A549 (cell line): ENCODE measurements around the gene NLN. TPM values are rescaled to one million over a fixed set of nuclear protein-coding genes. Genes with fewer than 3 reads are reported as not detected.

Experiments used
- ATAC-seq, 2 experiments: fragments of 200-7000 bp in 1 of 2; fragments of >200 bp in 1 of 2; cut with Nextera tagmentation in 1 of 2; cut with Tn5 transposase in 1 of 2; 3 replicates each; pipeline versions ENCODE4 v1.8.0 to v1.9.1; 2018 to 2020; ENCODE audit warnings: mild to moderate bottlenecking in 1 of 2, moderate library complexity in 1 of 2
- CTCF ChIA-PET: fragments of 300-600 bp; sonication (Branson Sonifier 250); formaldehyde crosslinking; extraction: SDS; loops from one replicate; lab custom pipeline; 2021; ENCODE audit warnings: antibody characterized with exemption, inconsistent platforms; lab: Yijun Ruan, JAX
- POLR2A ChIA-PET: fragments of 350-600 bp; formaldehyde crosslinking; extraction: SDS; loops from one replicate; lab custom pipeline; 2021; ENCODE audit warnings: antibody characterized with exemption, inconsistent platforms; lab: Yijun Ruan, JAX
- DNase-seq, 2 experiments: peaks; one replicate each; pipeline versions ENCODE4 v3.0.0 to v3.0.0-alpha.2; 2011 to 2016; ENCODE audit warnings: low read depth in 1 of 2, low spot score in 1 of 2
- FAIRE-seq: peaks from 2 replicates; lab custom pipeline; 2011; peaks lifted over from hg19 to GRCh38; lab: Jason Lieb, UNC
- H3K27ac ChIP-seq, 2 experiments: fragments of >200 bp; sonication (Bioruptor Twin); formaldehyde crosslinking; 3 replicates each; pipeline ENCODE4 v1.5.1; 2016 to 2017
- H3K4me1 ChIP-seq: fragments of >200 bp; sonication (Bioruptor Twin); formaldehyde crosslinking; 3 replicates; pipeline ENCODE4 v1.6.1; 2016
- H3K4me2 ChIP-seq: fragments of >200 bp; sonication (Bioruptor Twin); formaldehyde crosslinking; 3 replicates; pipeline ENCODE4 v1.6.1; 2016
- H3K4me3 ChIP-seq: fragments of >200 bp; sonication (Bioruptor Twin); formaldehyde crosslinking; 3 replicates; pipeline ENCODE4 v1.5.1; 2016
- H3K9me3 ChIP-seq: fragments of >200 bp; sonication (Bioruptor Twin); formaldehyde crosslinking; 3 replicates; pipeline ENCODE4 v1.6.1; 2016
- CEBPB ChIP-seq, 2 experiments: fragments of >200 bp in 1 of 2; sonication (Bioruptor Twin) in 1 of 2; formaldehyde crosslinking in 1 of 2; IDR thresholded peaks; 2 replicates each; pipeline ENCODE4 v1.6.1; 2012 to 2016
- CHD2 ChIP-seq: fragments of 150-350 bp; IDR thresholded peaks from 2 replicates; pipeline ENCODE4 v1.6.1; 2014; ENCODE audit warnings: low read length; ENCODE audit not compliant: partially characterized antibody
- CHD4 ChIP-seq: fragments of 200-600 bp; sonication (generic); IDR thresholded peaks from 2 replicates; pipeline ENCODE4 v1.6.1; 2016; ENCODE audit warnings: antibody characterized with exemption, mild to moderate bottlenecking, borderline replicate concordance
- EP300 ChIP-seq, 2 experiments: fragments of >200 bp; sonication (Bioruptor Twin); formaldehyde crosslinking; IDR thresholded peaks; 2 replicates in 1 of 2; 3 replicates in 1 of 2; pipeline ENCODE4 v1.6.1; 2016 to 2017
- FOSL2 ChIP-seq, 2 experiments: fragments of 450-650 bp in 1 of 2; fragments of >200 bp in 1 of 2; sonication (Bioruptor Twin) in 1 of 2; formaldehyde crosslinking; IDR thresholded peaks; 2 replicates each; pipeline versions ENCODE4 v1.5.0 to v1.6.1; 2016 to 2020; ENCODE audit warnings: mild to moderate bottlenecking in 1 of 2, moderate library complexity in 1 of 2
- FOXS1 ChIP-seq: fragments of 250-450 bp; sonication (Bioruptor Pico); IDR thresholded peaks from 2 replicates; pipeline ENCODE4 v1.5.0; 2020; ENCODE audit warnings: mild to moderate bottlenecking, moderate library complexity
- GATA3 ChIP-seq: IDR thresholded peaks from 2 replicates; pipeline ENCODE4 v1.6.1; 2012; ENCODE audit warnings: borderline replicate concordance
- HEYL ChIP-seq: fragments of 250-450 bp; sonication (Bioruptor Pico); IDR thresholded peaks from 2 replicates; pipeline ENCODE4 v1.8.0; 2021; ENCODE audit warnings: mild to moderate bottlenecking, moderate library complexity
- HOXA7 ChIP-seq: fragments of 250-450 bp; sonication (Bioruptor Pico); IDR thresholded peaks from 2 replicates; pipeline ENCODE4 v1.5.0; 2020; ENCODE audit warnings: mild to moderate bottlenecking, moderate library complexity
- JUN ChIP-seq, 2 experiments: fragments of >200 bp; sonication (Bioruptor Twin); formaldehyde crosslinking; IDR thresholded peaks; 2 replicates in 1 of 2; 3 replicates in 1 of 2; pipeline ENCODE4 v1.6.1; 2016 to 2017
- JUNB ChIP-seq: fragments of >200 bp; sonication (Bioruptor Twin); formaldehyde crosslinking; IDR thresholded peaks from 2 replicates; pipeline ENCODE4 v1.6.1; 2016
- KDM1A ChIP-seq: fragments of 200-600 bp; sonication (generic); IDR thresholded peaks from 2 replicates; pipeline ENCODE4 v1.6.1; 2016; ENCODE audit warnings: low read depth, mild to moderate bottlenecking
- PHF8 ChIP-seq: fragments of 200-600 bp; sonication (generic); IDR thresholded peaks from 2 replicates; pipeline ENCODE4 v1.6.1; 2016; ENCODE audit warnings: low read depth, mild to moderate bottlenecking, antibody characterized with exemption, moderate library complexity, borderline replicate concordance
- POLR2AphosphoS2 ChIP-seq: conservative IDR thresholded peaks from 2 replicates; pipeline ENCODE4 v1.6.1; 2012; ENCODE audit warnings: low read length, improper control_type of control experiment, inconsistent platforms
- RCOR1 ChIP-seq: fragments of 150-350 bp; IDR thresholded peaks from 2 replicates; pipeline ENCODE4 v1.6.1; 2014; ENCODE audit warnings: antibody characterized with exemption, low read length, low read depth
- RNF2 ChIP-seq: fragments of 200-600 bp; sonication (generic); IDR thresholded peaks from 2 replicates; pipeline ENCODE4 v1.6.1; 2016; ENCODE audit warnings: low read depth, mild to moderate bottlenecking, antibody characterized with exemption, moderate library complexity, borderline replicate concordance
- SMC3 ChIP-seq: fragments of >200 bp; sonication (Bioruptor Twin); formaldehyde crosslinking; IDR thresholded peaks from 3 replicates; pipeline ENCODE4 v1.6.1; 2018; ENCODE audit warnings: inconsistent platforms
- WGBS: methylation state at CpG from one replicate; pipeline ENCODE4 v1.1.6; 2017; ENCODE audit errors: missing lambda C conversion rate; 5-methylcytosine and 5-hydroxymethylcytosine counted together
- polyA plus RNA-seq, 4 experiments: library from polyadenylated mRNA; depleted of rRNA in 3 of 4; stranded (reverse); fragments of >200 nt; fragmentation: RNase III in 1 of 4; extraction: RNeasy Plus Mini Kit Qiagen cat#74134 plus additional on column Dnase treatment in 1 of 4; gene quantifications; 2 replicates in 3 of 4; 3 replicates in 1 of 4; pipeline ENCODE4 v1.2.3, GENCODE V29; 2011 to 2017
- TF ChIP-seq, protein P1 (sequence below): fragments of >200 bp; sonication (Bioruptor Twin); formaldehyde crosslinking; IDR thresholded peaks from 3 replicates; pipeline ENCODE4 v1.5.1; 2016
- TF ChIP-seq, protein P2 (sequence below): fragments of >200 bp; sonication (Bioruptor Twin); formaldehyde crosslinking; IDR thresholded peaks from 2 replicates; pipeline ENCODE4 v1.6.1; 2016
- TF ChIP-seq, protein P3 (sequence below): IDR thresholded peaks from 2 replicates; pipeline ENCODE4 v1.6.1; 2012
- TF ChIP-seq, protein P4 (sequence below): fragments of 250-450 bp; sonication (Bioruptor Pico); IDR thresholded peaks from 2 replicates; pipeline ENCODE4 v1.5.0; 2021; ENCODE audit warnings: mild to moderate bottlenecking, moderate library complexity, borderline replicate concordance
- TF ChIP-seq, protein P5 (sequence below): fragments of 150-350 bp; IDR thresholded peaks from 2 replicates; pipeline ENCODE4 v1.6.1; 2014; ENCODE audit warnings: low read depth, mild to moderate bottlenecking, low read length

Gene NLN
- polyA plus RNA-seq, 2 of the 4 experiments (the other 2 are of a cell fraction), result 69.3 to 88.9 TPM

DNA sequence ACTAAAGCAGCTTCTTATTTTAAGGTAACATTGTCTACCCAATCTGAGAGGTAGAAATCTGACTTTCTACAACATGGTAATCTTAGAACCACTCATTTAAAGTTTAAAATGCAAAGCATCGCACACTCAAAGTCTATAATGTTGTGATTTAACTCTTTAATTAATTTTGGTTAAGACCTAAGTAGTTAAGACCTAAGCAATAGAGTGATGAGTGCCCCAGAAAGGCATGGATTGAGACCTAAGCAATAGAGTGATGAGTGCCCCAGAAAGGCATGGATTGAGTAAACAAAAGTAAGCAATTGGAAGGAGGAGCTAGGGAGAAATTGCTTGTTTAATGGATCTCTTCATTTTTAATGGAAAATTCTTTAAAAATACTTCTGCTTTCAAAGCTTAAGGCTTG is 86.8 kb downstream of the NLN start:
- WGBS, result 91% methylated on average over 1 of the region's 1 CpG
- POLR2A ChIA-PET, result interaction anchor here (0.6 kb wide), 1 partner anchor 52 kb away, joined by 3 read pairs; no protein-coding TSS in a partner anchor
- Histone ChIP-seq H3K4me1 (peaks cover 44% of the 10 kb centered on the region), H3K27ac (no peak overlapping the region), H3K9me3 (no peaks in the 10 kb centered on the region), H3K4me3 (no peak overlapping the region), H3K4me2 (no peak overlapping the region)
- TF ChIP-seq KDM1A (no peak), FOXS1 (CRISPR knock-in tag) (peak; percentile 31; the same call in 1 of the 2 replicates)
- no peak for FAIRE-seq
- ATAC-seq, result peak in 1 of 2 experiments; percentile 43; a peak in 1 of 6 replicates
- peak in 1 of 2 experiments; percentile 16 for DNase-seq
- CTCF ChIA-PET, result no interaction called here

DNA sequence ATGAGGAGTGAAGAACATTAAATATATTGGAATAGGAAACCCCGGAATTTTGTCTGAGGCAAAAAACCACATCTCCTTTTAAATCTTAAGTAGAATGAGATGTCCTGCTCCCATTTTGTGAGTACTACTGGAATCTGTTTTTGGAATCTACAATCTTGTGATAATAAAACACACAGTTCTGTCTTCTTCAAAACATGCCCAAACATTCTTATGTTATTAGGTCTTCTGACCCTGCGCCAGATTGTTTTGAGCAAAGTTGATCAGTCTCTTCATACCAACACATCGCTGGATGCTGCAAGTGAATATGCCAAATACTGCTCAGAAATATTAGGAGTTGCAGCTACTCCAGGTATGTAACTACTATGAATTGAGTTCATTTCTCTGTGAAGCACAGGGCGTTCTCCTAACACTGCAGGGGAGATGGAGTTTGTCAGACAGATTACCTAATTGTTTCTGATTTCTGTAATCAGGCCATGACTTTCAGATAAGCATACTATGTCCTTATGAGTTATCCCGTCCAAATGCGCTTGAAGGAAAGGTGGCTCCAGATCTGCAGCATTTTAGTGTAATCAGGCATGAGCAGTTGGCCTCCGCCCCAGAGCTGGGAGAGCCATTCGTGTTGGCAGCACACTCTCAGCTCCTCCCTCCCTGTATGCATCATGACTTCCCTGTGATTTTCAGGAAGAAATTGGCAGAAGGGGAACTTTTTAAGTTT is 88.0 kb downstream of the NLN start:
- TF ChIP-seq, protein P1, sequence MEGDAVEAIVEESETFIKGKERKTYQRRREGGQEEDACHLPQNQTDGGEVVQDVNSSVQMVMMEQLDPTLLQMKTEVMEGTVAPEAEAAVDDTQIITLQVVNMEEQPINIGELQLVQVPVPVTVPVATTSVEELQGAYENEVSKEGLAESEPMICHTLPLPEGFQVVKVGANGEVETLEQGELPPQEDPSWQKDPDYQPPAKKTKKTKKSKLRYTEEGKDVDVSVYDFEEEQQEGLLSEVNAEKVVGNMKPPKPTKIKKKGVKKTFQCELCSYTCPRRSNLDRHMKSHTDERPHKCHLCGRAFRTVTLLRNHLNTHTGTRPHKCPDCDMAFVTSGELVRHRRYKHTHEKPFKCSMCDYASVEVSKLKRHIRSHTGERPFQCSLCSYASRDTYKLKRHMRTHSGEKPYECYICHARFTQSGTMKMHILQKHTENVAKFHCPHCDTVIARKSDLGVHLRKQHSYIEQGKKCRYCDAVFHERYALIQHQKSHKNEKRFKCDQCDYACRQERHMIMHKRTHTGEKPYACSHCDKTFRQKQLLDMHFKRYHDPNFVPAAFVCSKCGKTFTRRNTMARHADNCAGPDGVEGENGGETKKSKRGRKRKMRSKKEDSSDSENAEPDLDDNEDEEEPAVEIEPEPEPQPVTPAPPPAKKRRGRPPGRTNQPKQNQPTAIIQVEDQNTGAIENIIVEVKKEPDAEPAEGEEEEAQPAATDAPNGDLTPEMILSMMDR, result no peak
- TF ChIP-seq EP300 (IDR thresholded peaks at IDR 0.05) (no peak), GATA3 (no peak), CHD4 (no peak), JUNB (no peak), CHD2 (no peak)
- TF ChIP-seq, protein P2, sequence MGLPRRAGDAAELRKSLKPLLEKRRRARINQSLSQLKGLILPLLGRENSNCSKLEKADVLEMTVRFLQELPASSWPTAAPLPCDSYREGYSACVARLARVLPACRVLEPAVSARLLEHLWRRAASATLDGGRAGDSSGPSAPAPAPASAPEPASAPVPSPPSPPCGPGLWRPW, result no peak
- H3K27ac ChIP-seq, result no peak overlapping the region; a peak in 1 of 6 replicates
- no peak overlapping the region for H3K4me2 ChIP-seq
- H3K4me3 ChIP-seq, result no peak overlapping the region
- POLR2A ChIA-PET, result no interaction called here
- ATAC-seq (peak in 1 of 2 experiments; percentile 45; a peak in 1 of 6 replicates), FAIRE-seq (no peak), DNase-seq (peak in 1 of 2 experiments; percentile 6)
- H3K9me3 ChIP-seq, result no peaks in the 10 kb centered on the region
- H3K4me1 ChIP-seq, result peaks cover 44% of the 10 kb centered on the region
- 93% methylated on average over 8 of the region's 8 CpGs for WGBS
- CTCF ChIA-PET, result no interaction called here

DNA sequence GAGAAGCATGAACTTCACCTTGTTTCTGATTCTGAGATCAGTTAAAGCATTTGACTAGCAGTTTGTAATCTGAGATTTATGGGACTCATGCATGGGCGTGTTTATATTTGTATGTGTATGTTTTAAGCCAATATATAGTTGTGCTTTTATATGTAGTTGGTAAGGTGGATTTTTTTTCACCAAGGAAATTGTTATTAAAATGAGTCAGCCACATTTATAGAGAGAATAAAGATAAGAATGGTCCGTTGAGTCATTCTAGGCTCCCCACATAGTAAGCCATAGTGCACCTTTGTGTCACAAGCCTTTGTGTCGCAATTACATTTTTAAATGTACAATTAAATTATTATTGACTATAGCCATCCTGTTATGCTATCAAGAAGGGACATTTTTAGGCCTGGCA is 89.0 kb downstream of the NLN start:
- H3K9me3 ChIP-seq, result no peaks in the 10 kb centered on the region
- DNase-seq (peak in 1 of 2 experiments; percentile 17), ATAC-seq (peak; percentile 62; a peak in 3 of 6 replicates), FAIRE-seq (no peak)
- peak overlapping the region; percentile 36 to 65; a peak in 4 of 6 replicates for H3K27ac ChIP-seq
- peaks cover 44% of the 10 kb centered on the region for H3K4me1 ChIP-seq
- WGBS, result 51% methylated on average over 3 of the region's 3 CpGs
- CTCF ChIA-PET, result interaction anchor here (1.3 kb wide), 1 partner anchor 10 kb away, joined by 4 read pairs; no protein-coding TSS in a partner anchor
- TF ChIP-seq SMC3 (no peak), FOSL2 (IDR thresholded peaks at IDR 0.05) (peak; percentile 50), FOSL2 (CRISPR knock-in tag; IDR thresholded peaks at IDR 0.05) (peak; percentile 50), HEYL (no peak), JUNB (peak; percentile 61), CEBPB (IDR thresholded peaks at IDR 0.05) (peak; percentile 58 to 82; a peak in 3 of 4 replicates), RNF2 (no peak)
- TF ChIP-seq, protein P3, sequence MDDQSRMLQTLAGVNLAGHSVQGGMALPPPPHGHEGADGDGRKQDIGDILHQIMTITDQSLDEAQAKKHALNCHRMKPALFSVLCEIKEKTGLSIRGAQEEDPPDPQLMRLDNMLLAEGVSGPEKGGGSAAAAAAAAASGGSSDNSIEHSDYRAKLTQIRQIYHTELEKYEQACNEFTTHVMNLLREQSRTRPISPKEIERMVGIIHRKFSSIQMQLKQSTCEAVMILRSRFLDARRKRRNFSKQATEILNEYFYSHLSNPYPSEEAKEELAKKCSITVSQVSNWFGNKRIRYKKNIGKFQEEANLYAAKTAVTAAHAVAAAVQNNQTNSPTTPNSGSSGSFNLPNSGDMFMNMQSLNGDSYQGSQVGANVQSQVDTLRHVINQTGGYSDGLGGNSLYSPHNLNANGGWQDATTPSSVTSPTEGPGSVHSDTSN, result no peak
- POLR2A ChIA-PET, result no interaction called here
- no peak overlapping the region for H3K4me3 ChIP-seq
- H3K4me2 ChIP-seq, result peak overlapping the region; percentile 34

DNA sequence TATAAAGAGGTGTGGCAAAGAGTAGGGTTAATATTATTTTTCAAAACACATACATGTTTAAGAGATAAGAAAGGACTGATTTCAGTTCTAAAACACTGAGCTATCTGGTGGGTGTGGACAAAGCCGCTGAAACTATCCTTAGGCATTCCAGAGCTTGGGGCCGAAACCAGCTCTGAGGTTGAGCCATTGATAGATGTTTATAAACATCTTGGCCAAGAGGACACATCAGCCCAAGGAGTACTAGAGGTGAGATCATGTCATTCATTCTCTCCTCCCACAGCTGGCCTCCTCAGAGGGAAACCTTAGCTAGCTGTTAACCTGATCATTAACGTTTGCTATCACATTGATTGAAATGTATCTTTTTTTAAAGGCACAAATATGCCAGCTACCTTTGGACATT is 89.9 kb downstream of the NLN start:
- WGBS, result 76% methylated on average over 3 of the region's 3 CpGs
- ATAC-seq (no peak), DNase-seq (no peak), FAIRE-seq (no peak)
- CTCF ChIA-PET, result interaction anchor here (1.3 kb wide), 1 partner anchor 9 kb away, joined by 4 read pairs; no protein-coding TSS in a partner anchor
- Histone ChIP-seq H3K4me1 (peaks cover 44% of the 10 kb centered on the region), H3K4me2 (no peak overlapping the region), H3K9me3 (no peaks in the 10 kb centered on the region), H3K4me3 (no peak overlapping the region), H3K27ac (no peak overlapping the region; a peak in 1 of 6 replicates)
- POLR2A ChIA-PET, result no interaction called here
- TF ChIP-seq, protein P4, sequence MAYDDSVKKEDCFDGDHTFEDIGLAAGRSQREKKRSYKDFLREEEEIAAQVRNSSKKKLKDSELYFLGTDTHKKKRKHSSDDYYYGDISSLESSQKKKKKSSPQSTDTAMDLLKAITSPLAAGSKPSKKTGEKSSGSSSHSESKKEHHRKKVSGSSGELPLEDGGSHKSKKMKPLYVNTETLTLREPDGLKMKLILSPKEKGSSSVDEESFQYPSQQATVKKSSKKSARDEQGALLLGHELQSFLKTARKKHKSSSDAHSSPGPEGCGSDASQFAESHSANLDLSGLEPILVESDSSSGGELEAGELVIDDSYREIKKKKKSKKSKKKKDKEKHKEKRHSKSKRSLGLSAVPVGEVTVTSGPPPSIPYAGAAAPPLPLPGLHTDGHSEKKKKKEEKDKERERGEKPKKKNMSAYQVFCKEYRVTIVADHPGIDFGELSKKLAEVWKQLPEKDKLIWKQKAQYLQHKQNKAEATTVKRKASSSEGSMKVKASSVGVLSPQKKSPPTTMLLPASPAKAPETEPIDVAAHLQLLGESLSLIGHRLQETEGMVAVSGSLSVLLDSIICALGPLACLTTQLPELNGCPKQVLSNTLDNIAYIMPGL, result no peak
- no peak for TF ChIP-seq PHF8
- TF ChIP-seq CHD2, result no peak
- no peak for TF ChIP-seq RCOR1
- TF ChIP-seq, protein P5, sequence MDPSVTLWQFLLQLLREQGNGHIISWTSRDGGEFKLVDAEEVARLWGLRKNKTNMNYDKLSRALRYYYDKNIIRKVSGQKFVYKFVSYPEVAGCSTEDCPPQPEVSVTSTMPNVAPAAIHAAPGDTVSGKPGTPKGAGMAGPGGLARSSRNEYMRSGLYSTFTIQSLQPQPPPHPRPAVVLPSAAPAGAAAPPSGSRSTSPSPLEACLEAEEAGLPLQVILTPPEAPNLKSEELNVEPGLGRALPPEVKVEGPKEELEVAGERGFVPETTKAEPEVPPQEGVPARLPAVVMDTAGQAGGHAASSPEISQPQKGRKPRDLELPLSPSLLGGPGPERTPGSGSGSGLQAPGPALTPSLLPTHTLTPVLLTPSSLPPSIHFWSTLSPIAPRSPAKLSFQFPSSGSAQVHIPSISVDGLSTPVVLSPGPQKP, result no peak
- TF ChIP-seq POLR2AphosphoS2, result no peak
- no peak for TF ChIP-seq HOXA7 (CRISPR knock-in tag)
- no peak for TF ChIP-seq JUN (IDR thresholded peaks at IDR 0.05)
- TF ChIP-seq EP300 (IDR thresholded peaks at IDR 0.05), result no peak
